IPS DF 6.9 (cell line): ENCODE measurements around the gene NDUFA11.

Experiments used
- DNase-seq: peaks from one replicate; pipeline ENCODE4 v3.0.0-alpha.2; 2013; ENCODE audit warnings: low read depth, low spot score
- H3K27ac ChIP-seq: one replicate; pipeline ENCODE4 v1.5.1; 2013; ENCODE audit warnings: low read length, control low read depth
- H3K27me3 ChIP-seq: 2 replicates; pipeline ENCODE4 v1.6.1; 2013; ENCODE audit warnings: mild to moderate bottlenecking, low read length; ENCODE audit not compliant: control insufficient read depth, insufficient read depth
- H3K36me3 ChIP-seq: 2 replicates; pipeline ENCODE4 v1.6.1; 2013; ENCODE audit warnings: low read length; ENCODE audit not compliant: control insufficient read depth, insufficient read depth
- H3K4me1 ChIP-seq: 2 replicates; pipeline ENCODE4 v1.6.1; 2013; ENCODE audit warnings: low read length; ENCODE audit not compliant: control insufficient read depth, insufficient read depth
- H3K4me3 ChIP-seq: 2 replicates; pipeline ENCODE4 v1.5.1; 2013; ENCODE audit warnings: mild to moderate bottlenecking, low read length
- H3K9me3 ChIP-seq: 2 replicates; pipeline ENCODE4 v1.6.1; 2013; ENCODE audit warnings: low read length, inconsistent platforms; ENCODE audit not compliant: control insufficient read depth, insufficient read depth
- WGBS: extraction: QIAGEN DNeasy Blood & Tissue Kit; methylation state at CpG from one replicate; pipeline ENCODE4 v1.1.7; 2013; ENCODE audit warnings: mixed read lengths, missing lambda C conversion rate; ENCODE audit not compliant: insufficient read length, insufficient coverage; 5-methylcytosine and 5-hydroxymethylcytosine counted together

NDUFA11 gene

GRCh38 chr19:5921516-5922160 lies 18.0 kb upstream of the NDUFA11 start:
- Histone ChIP-seq H3K27ac (no peak overlapping the region), H3K27me3 (no peaks in the 10 kb centered on the region), H3K4me1 (no peaks in the 10 kb centered on the region), H3K9me3 (no peaks in the 10 kb centered on the region), H3K4me3 (no peak overlapping the region), H3K36me3 (peaks cover 61% of the 10 kb centered on the region)
- no CpG with 5 or more reads among the region's 21 CpGs for WGBS
- no peak for DNase-seq

- Histone ChIP-seq H3K4me1 (no peaks in the 10 kb centered on the region), H3K27ac (no peak overlapping the region), H3K36me3 (peaks cover 45% of the 10 kb centered on the region), H3K27me3 (no peaks in the 10 kb centered on the region), H3K9me3 (no peaks in the 10 kb centered on the region), H3K4me3 (no peak overlapping the region)
- DNase-seq = no peak
- WGBS = no CpG with 5 or more reads among the region's 20 CpGs
These were observed 15.0 kb upstream of the NDUFA11 start for GRCh38 chr19:5918463-5919079.

DNA sequence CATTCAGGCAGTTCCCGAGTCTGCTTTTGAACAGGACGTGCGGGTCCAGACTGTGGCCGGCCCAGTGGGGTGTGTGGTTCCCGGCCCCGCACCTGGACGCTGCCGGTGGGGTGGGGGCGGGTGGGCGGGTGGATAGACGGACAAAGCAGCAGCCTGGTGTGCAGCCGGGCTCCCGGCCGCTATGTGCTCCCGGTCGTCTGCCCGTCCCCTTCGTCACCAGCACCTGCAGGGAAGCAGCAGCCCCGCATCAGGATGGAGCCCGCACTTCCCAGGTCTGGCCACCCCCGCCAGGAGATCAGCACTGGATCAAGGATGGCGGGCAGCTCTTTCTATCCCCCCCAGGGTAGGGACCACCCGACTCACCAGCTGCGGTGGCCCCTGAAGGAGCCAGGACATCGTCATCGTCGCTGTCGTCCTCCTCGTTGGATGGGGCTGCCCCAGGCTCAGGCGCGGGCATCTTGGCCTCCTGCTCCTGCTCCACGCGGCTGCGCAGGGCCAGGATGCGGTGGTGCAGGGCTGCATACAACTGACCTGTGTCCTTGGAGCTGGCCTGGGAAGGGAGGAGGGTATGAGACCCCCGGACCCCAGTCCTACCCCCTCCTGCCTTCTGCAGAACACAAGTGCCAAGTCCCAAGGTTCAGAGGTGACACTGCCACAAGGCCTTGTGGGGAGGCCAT lies 14.0 kb upstream of the NDUFA11 start:
- Histone ChIP-seq H3K27me3 (no peaks in the 10 kb centered on the region), H3K9me3 (no peaks in the 10 kb centered on the region), H3K4me3 (no peak overlapping the region), H3K27ac (no peak overlapping the region), H3K36me3 (peaks cover 38% of the 10 kb centered on the region), H3K4me1 (no peaks in the 10 kb centered on the region)
- DNase-seq = no peak
- no CpG with 5 or more reads among the region's 36 CpGs for WGBS

GRCh38 chr19:5916181-5916708 lies 12.7 kb upstream of the NDUFA11 start:
- H3K36me3 ChIP-seq = peaks cover 32% of the 10 kb centered on the region
- WGBS = no CpG with 5 or more reads among the region's 14 CpGs

DNA sequence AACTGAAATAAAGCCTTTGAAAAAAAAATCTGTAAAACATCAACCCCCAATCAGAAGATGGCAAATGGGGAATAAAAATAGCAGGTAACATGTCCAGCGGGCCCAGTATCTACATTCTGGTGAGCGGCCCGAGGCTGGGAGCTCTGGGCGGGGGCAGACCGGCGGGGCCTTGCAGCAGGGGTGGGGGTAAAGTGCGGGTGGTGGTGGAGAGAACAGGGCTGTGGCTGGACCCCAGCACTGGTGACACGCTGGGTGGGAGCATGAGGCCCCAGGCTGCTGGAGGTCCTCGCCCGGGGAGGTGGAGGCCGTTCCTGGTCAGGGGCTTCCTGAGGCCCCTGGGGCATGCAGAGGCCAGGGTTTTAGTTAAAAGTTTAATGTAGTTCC lies 12.2 kb upstream of the NDUFA11 start:
- Histone ChIP-seq H3K4me3 (no peak overlapping the region), H3K27ac (no peak overlapping the region), H3K36me3 (peaks cover 32% of the 10 kb centered on the region), H3K9me3 (no peaks in the 10 kb centered on the region), H3K4me1 (no peaks in the 10 kb centered on the region), H3K27me3 (no peaks in the 10 kb centered on the region)
- no CpG with 5 or more reads among the region's 11 CpGs for WGBS
- DNase-seq = no peak

More at GRCh38 chr19:5916181-5916708, 12.7 kb upstream of the NDUFA11 start:
- no peak overlapping the region for H3K4me3 ChIP-seq
- H3K27ac ChIP-seq = no peak overlapping the region
- no peak for DNase-seq
- no peaks in the 10 kb centered on the region for H3K9me3 ChIP-seq
- no peaks in the 10 kb centered on the region for H3K27me3 ChIP-seq
- H3K4me1 ChIP-seq = no peaks in the 10 kb centered on the region

GRCh38 chr19:5914946-5915781 lies 11.6 kb upstream of the NDUFA11 start:
- peaks cover 31% of the 10 kb centered on the region for H3K36me3 ChIP-seq
- no peaks in the 10 kb centered on the region for H3K4me1 ChIP-seq
- no peak overlapping the region for H3K4me3 ChIP-seq
- no peak overlapping the region for H3K27ac ChIP-seq
- no CpG with 5 or more reads among the region's 42 CpGs for WGBS
- H3K9me3 ChIP-seq = no peaks in the 10 kb centered on the region
- no peak for DNase-seq
- no peaks in the 10 kb centered on the region for H3K27me3 ChIP-seq

DNA sequence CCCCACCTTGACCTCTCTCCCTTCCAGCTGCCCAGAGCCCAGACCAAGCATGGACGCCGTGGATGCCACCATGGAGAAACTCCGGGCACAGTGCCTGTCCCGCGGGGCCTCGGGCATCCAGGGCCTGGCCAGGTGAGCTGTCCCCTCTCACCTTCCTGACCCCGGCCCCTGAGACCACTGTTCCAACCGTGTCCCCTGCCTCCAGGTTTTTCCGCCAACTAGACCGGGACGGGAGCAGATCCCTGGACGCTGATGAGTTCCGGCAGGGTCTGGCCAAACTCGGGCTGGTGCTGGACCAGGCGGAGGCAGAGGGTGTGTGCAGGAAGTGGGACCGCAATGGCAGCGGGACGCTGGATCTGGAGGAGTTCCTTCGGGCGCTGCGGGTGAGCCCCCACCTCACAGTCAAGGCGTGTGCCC lies 10.8 kb upstream of the NDUFA11 start:
- H3K27ac ChIP-seq = no peak overlapping the region
- peaks cover 29% of the 10 kb centered on the region for H3K36me3 ChIP-seq
- H3K9me3 ChIP-seq = no peaks in the 10 kb centered on the region
- H3K4me3 ChIP-seq = no peak overlapping the region
- no peak for DNase-seq
- WGBS = no CpG with 5 or more reads among the region's 22 CpGs
- no peaks in the 10 kb centered on the region for H3K27me3 ChIP-seq
- no peaks in the 10 kb centered on the region for H3K4me1 ChIP-seq

GRCh38 chr19:5913739-5914357 lies 10.3 kb upstream of the NDUFA11 start, which contains the start of gene CAPS:
CAPS (plus strand) TSS chr19:5914254; CDS start chr19:5914407, 153 bp downstream.
- H3K36me3 ChIP-seq = peaks cover 24% of the 10 kb centered on the region
- no peaks in the 10 kb centered on the region for H3K4me1 ChIP-seq
- no peak within 1 kb of the TSS for H3K27ac ChIP-seq
- no peak for DNase-seq
- no peaks in the 10 kb centered on the region for H3K27me3 ChIP-seq
- H3K9me3 ChIP-seq = no peaks in the 10 kb centered on the region
- no CpG with 5 or more reads among the region's 10 CpGs for WGBS
- H3K4me3 ChIP-seq = no peak within 1 kb of the TSS

DNA sequence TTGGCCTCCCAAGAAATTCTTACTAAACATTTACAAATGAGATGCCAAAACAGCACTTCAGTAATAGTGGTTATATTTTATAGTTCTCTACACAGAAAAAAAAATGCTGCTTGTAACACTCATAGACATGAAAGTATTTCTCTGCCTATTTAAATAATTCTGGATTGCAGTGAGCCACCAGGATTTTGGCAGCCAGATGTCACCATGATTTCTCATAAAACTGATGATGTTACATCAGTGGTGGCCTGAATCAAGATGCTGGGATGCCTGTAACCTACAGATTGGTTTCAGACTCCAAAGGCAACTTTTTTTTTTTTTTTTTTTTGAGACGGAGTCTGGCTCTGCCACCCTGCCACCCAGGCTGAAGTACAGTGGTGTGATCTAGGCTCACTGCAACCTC lies 7.8 kb upstream of the NDUFA11 start:
- no CpG with 5 or more reads among the region's 1 CpG for WGBS
- peaks cover 3% of the 10 kb centered on the region for H3K36me3 ChIP-seq
- no peaks in the 10 kb centered on the region for H3K9me3 ChIP-seq
- H3K27me3 ChIP-seq = no peaks in the 10 kb centered on the region
- H3K4me1 ChIP-seq = no peaks in the 10 kb centered on the region
- H3K4me3 ChIP-seq = no peak overlapping the region
- DNase-seq = no peak
- H3K27ac ChIP-seq = no peak overlapping the region

DNA sequence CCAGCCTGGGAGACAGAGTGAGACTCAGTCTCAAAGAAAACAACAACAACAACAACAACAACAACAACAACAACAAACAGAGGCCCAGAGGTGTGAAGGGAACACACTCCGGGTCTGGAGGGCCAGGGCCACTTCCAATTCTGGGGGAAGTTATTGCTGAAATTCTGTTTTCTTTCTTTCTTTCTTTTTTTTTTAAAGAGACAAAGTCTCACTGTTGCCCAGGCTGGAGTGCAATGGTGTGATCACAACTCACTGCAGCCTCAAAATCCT lies 7.0 kb upstream of the NDUFA11 start:
- Histone ChIP-seq H3K36me3 (no peaks in the 10 kb centered on the region), H3K9me3 (no peaks in the 10 kb centered on the region), H3K4me3 (no peak overlapping the region), H3K27ac (no peak overlapping the region), H3K27me3 (no peaks in the 10 kb centered on the region), H3K4me1 (no peaks in the 10 kb centered on the region)
- no peak for DNase-seq
- no CpG with 5 or more reads among the region's 1 CpG for WGBS
